Measurements from ENCODE around the gene BBS9. TPM values are rescaled to one million over a fixed set of nuclear protein-coding genes. Genes with fewer than 3 reads are reported as not detected.
"Not testable (repeated sequence)": the region's sequence is repeated elsewhere in the genome, so short reads cannot be mapped to it uniquely, and the experiment has no call there.

The BBS9 gene
- total RNA-seq, 1 experiment from 2014 or later: 4.7 TPM

- no peak overlapping the region for H3K4me3 ChIP-seq (ENCODE audit: low read depth, low read length)
- H3K27me3 Mint-ChIP-seq (ENCODE audit: insufficient read depth, unreplicated experiment): no peaks in the 10 kb centered on the region
- H3K4me1 Mint-ChIP-seq (ENCODE audit: low read depth, unreplicated experiment): no peaks in the 10 kb centered on the region
- H3K9me3 ChIP-seq: no peaks in the 10 kb centered on the region
- no peaks in the 10 kb centered on the region for H3K36me3 ChIP-seq (ENCODE audit: control insufficient read depth, insufficient read depth, low read length)
- H3K4me3 Mint-ChIP-seq (ENCODE audit: unreplicated experiment): no peak overlapping the region
- no peaks in the 10 kb centered on the region for H3K9me3 Mint-ChIP-seq (ENCODE audit: unreplicated experiment)
- H3K27me3 ChIP-seq (replicated peaks; ENCODE audit: control insufficient read depth, insufficient read depth, low read length): no peaks in the 10 kb centered on the region
- CTCF ChIA-PET: no interaction called here
- no peak for DNase-seq
- intact Hi-C loops (cut with micrococcal nuclease; ENCODE audit: unreplicated experiment): no loop called here
- POLR2A ChIA-PET: no interaction called here
- H3K27ac Mint-ChIP-seq (ENCODE audit: unreplicated experiment): no peak overlapping the region
- TF ChIP-seq, protein P1, sequence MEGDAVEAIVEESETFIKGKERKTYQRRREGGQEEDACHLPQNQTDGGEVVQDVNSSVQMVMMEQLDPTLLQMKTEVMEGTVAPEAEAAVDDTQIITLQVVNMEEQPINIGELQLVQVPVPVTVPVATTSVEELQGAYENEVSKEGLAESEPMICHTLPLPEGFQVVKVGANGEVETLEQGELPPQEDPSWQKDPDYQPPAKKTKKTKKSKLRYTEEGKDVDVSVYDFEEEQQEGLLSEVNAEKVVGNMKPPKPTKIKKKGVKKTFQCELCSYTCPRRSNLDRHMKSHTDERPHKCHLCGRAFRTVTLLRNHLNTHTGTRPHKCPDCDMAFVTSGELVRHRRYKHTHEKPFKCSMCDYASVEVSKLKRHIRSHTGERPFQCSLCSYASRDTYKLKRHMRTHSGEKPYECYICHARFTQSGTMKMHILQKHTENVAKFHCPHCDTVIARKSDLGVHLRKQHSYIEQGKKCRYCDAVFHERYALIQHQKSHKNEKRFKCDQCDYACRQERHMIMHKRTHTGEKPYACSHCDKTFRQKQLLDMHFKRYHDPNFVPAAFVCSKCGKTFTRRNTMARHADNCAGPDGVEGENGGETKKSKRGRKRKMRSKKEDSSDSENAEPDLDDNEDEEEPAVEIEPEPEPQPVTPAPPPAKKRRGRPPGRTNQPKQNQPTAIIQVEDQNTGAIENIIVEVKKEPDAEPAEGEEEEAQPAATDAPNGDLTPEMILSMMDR (IDR thresholded peaks at IDR 0.05; ENCODE audit: insufficient read depth in 1 of 2, low read depth in 1 of 2, low read length in 1 of 2, severe bottlenecking in 1 of 2, unreplicated experiment in 1 of 2): no peak
- H3K36me3 Mint-ChIP-seq (ENCODE audit: insufficient read depth, unreplicated experiment): no peaks in the 10 kb centered on the region
- no peaks in the 10 kb centered on the region for H3K4me1 ChIP-seq
- no TSS peak for BruUV-seq (replicated peaks)
These were observed 132.2 kb downstream of the BBS9 start for GRCh38 chr7:33261585-33261984.

DNA sequence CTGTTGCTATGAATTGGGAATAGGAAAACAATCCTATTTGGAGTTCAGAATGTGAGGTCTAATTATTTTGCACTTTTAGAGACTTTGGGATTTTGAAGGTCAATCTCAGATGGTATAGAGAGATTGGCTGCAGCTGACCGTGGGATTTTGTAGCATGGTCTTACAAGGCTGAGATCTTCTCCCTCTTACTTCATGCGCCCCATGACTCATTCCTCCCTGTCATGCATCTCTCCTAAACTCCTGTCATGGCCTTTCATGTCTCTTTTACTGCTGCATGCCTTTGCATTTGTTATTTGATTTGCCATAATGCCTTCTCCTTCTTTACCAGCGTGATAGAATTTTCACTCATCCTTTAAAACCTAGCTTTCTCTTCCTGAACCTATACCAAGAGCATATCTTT, 133.1 kb downstream of the BBS9 start:
- H3K36me3 Mint-ChIP-seq (ENCODE audit: insufficient read depth, unreplicated experiment): no peaks in the 10 kb centered on the region
- H3K9me3 Mint-ChIP-seq (ENCODE audit: unreplicated experiment): no peaks in the 10 kb centered on the region
- H3K27ac Mint-ChIP-seq (ENCODE audit: unreplicated experiment): no peak overlapping the region
- POLR2A ChIA-PET: no interaction called here
- H3K4me1 Mint-ChIP-seq (ENCODE audit: low read depth, unreplicated experiment): no peaks in the 10 kb centered on the region
- CTCF ChIA-PET: no interaction called here
- H3K27me3 Mint-ChIP-seq (ENCODE audit: insufficient read depth, unreplicated experiment): no peaks in the 10 kb centered on the region
- Histone ChIP-seq H3K4me3 (ENCODE audit: low read depth, low read length) (no peak overlapping the region), H3K4me1 (no peaks in the 10 kb centered on the region), H3K36me3 (ENCODE audit: control insufficient read depth, insufficient read depth, low read length) (no peaks in the 10 kb centered on the region), H3K9me3 (no peaks in the 10 kb centered on the region), H3K27me3 (replicated peaks; ENCODE audit: control insufficient read depth, insufficient read depth, low read length) (no peaks in the 10 kb centered on the region)
- BruUV-seq (replicated peaks): no TSS peak
- no peak overlapping the region for H3K4me3 Mint-ChIP-seq (ENCODE audit: unreplicated experiment)
- intact Hi-C loops (cut with micrococcal nuclease; ENCODE audit: unreplicated experiment): no loop called here
- TF ChIP-seq, protein P1 (IDR thresholded peaks at IDR 0.05; ENCODE audit: insufficient read depth in 1 of 2, low read depth in 1 of 2, low read length in 1 of 2, severe bottlenecking in 1 of 2, unreplicated experiment in 1 of 2): no peak
- no peak for DNase-seq

DNA sequence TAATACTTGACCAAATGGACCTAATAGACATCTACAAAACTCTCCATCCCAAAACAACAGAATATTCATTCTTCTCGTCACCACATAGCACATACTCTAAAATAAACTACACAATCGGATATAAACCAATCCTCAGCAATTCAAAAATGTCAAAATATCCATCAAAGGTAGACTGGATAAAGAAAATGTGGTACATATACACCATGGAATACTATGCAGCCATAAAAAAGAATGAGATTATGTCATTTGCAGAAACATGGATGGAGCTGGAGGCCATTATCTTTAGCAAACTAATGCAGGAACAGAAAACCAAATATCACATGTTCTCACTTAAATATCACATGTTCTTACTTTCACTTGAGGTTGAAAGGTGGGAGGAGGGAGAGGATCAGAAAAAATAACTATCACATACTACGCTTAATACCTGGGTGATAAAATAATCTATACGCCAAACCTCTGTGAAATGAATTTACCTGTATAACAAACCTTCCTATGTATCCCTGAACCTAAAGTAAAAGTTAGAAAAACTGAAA, 142.5 kb downstream of the BBS9 start:
- H3K4me1 ChIP-seq; H3K4me3 ChIP-seq (ENCODE audit: low read depth, low read length); CTCF ChIA-PET; H3K27me3 ChIP-seq (replicated peaks; ENCODE audit: control insufficient read depth, insufficient read depth, low read length); H3K36me3 Mint-ChIP-seq (ENCODE audit: insufficient read depth, unreplicated experiment); intact Hi-C loops (cut with micrococcal nuclease; ENCODE audit: unreplicated experiment); H3K4me3 Mint-ChIP-seq (ENCODE audit: unreplicated experiment); H3K9me3 ChIP-seq; H3K4me1 Mint-ChIP-seq (ENCODE audit: low read depth, unreplicated experiment); H3K9me3 Mint-ChIP-seq (ENCODE audit: unreplicated experiment); H3K36me3 ChIP-seq (ENCODE audit: control insufficient read depth, insufficient read depth, low read length); BruUV-seq (replicated peaks); POLR2A ChIA-PET; H3K27me3 Mint-ChIP-seq (ENCODE audit: insufficient read depth, unreplicated experiment); H3K27ac Mint-ChIP-seq (ENCODE audit: unreplicated experiment); DNase-seq: not testable (repeated sequence)

DNA sequence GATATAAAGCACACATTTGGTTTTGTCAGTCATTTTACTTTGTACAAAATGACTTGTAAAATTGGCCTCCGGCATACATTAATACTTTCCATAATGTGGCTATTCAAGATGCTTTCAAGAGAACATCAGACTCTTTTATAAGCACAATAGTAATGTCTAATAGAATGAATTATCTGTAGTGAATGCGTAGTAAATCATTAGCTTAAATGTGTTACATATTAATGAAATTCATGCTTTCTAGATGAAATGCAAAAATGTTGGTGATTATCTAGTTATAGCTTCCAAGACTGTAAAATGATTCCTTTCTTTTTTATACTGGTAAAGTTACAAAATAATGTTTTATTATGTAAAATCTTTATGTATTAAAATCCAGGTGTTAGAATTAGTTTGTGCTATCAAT, 144.0 kb downstream of the BBS9 start:
- H3K27ac Mint-ChIP-seq (ENCODE audit: unreplicated experiment): no peak overlapping the region
- ChIA-PET CTCF (no interaction called here), POLR2A (no interaction called here)
- Histone ChIP-seq H3K4me3 (ENCODE audit: low read depth, low read length) (no peak overlapping the region), H3K4me1 (no peaks in the 10 kb centered on the region), H3K36me3 (ENCODE audit: control insufficient read depth, insufficient read depth, low read length) (no peaks in the 10 kb centered on the region), H3K9me3 (no peaks in the 10 kb centered on the region), H3K27me3 (replicated peaks; ENCODE audit: control insufficient read depth, insufficient read depth, low read length) (no peaks in the 10 kb centered on the region)
- H3K9me3 Mint-ChIP-seq (ENCODE audit: unreplicated experiment): peaks cover 10% of the 10 kb centered on the region
- no peak for DNase-seq
- intact Hi-C loops (cut with micrococcal nuclease; ENCODE audit: unreplicated experiment): no loop called here
- no TSS peak for BruUV-seq (replicated peaks)
- no peak overlapping the region for H3K4me3 Mint-ChIP-seq (ENCODE audit: unreplicated experiment)
- no peaks in the 10 kb centered on the region for H3K27me3 Mint-ChIP-seq (ENCODE audit: insufficient read depth, unreplicated experiment)
- H3K4me1 Mint-ChIP-seq (ENCODE audit: low read depth, unreplicated experiment): no peaks in the 10 kb centered on the region
- no peaks in the 10 kb centered on the region for H3K36me3 Mint-ChIP-seq (ENCODE audit: insufficient read depth, unreplicated experiment)
- TF ChIP-seq, protein P1 (IDR thresholded peaks at IDR 0.05; ENCODE audit: insufficient read depth in 1 of 2, low read depth in 1 of 2, low read length in 1 of 2, severe bottlenecking in 1 of 2, unreplicated experiment in 1 of 2): no peak
